PFSK-1 (cell line): ENCODE data around the gene FIBP.

Experiments used
- FOXP2 ChIP-seq: optimal IDR thresholded peaks from 2 replicates; pipeline ENCODE3; 2011; ENCODE audit warnings: borderline replicate concordance, control low read depth, inconsistent platforms; ENCODE audit not compliant: insufficient read depth; ENCODE audit errors: extremely low read length, extremely low read depth
- POLR2AphosphoS5 ChIP-seq: IDR thresholded peaks from 2 replicates; pipeline ENCODE4 v1.6.1; 2012; ENCODE audit warnings: low read depth, mild to moderate bottlenecking, control low read depth, low read length, moderate library complexity
- SIN3A ChIP-seq: IDR thresholded peaks from 2 replicates; pipeline ENCODE4 v1.6.1; 2012; ENCODE audit warnings: mild to moderate bottlenecking, low read length, moderate library complexity, borderline replicate concordance; ENCODE audit not compliant: insufficient read depth
- TAF1 ChIP-seq: IDR thresholded peaks from 2 replicates; pipeline ENCODE4 v1.6.1; 2012; ENCODE audit warnings: low read length, control low read depth, borderline replicate concordance; ENCODE audit not compliant: insufficient read depth
- TF ChIP-seq, protein P1 (sequence below), 2 experiments: IDR thresholded peaks; 2 replicates each; pipeline versions ENCODE4 v1.6.1 to v1.8.0; 2011 to 2012; ENCODE audit warnings: low read depth in 2 of 2, low read length in 2 of 2, control low read depth in 1 of 2, inconsistent platforms in 1 of 2, mild to moderate bottlenecking in 1 of 2, moderate library complexity in 1 of 2; ENCODE audit not compliant: insufficient read depth in 1 of 2

The FIBP gene

DNA sequence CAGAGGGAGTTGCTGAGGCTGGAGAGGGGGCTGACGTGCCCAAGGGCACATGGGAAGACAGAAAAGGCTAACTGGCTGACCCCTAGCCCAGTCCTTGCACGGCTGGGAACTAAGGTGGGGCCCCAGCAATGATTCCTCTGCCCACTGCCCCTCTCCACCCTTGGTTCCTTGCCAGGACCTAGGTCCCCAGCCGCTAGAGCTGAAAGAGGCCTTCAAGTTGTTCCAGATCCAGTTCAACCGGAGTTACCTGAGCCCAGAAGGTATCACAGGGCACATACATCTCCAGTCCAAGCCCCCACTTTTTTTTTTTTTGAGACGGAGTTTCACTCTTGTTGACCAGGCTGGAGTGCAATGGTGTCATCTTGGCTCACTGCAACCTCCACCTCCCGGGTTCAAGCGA, 8.2 kb downstream of the FIBP start:
- TF ChIP-seq SIN3A (no peak), TAF1 (no peak), FOXP2 (no peak), POLR2AphosphoS5 (no peak)
- TF ChIP-seq, protein P1, sequence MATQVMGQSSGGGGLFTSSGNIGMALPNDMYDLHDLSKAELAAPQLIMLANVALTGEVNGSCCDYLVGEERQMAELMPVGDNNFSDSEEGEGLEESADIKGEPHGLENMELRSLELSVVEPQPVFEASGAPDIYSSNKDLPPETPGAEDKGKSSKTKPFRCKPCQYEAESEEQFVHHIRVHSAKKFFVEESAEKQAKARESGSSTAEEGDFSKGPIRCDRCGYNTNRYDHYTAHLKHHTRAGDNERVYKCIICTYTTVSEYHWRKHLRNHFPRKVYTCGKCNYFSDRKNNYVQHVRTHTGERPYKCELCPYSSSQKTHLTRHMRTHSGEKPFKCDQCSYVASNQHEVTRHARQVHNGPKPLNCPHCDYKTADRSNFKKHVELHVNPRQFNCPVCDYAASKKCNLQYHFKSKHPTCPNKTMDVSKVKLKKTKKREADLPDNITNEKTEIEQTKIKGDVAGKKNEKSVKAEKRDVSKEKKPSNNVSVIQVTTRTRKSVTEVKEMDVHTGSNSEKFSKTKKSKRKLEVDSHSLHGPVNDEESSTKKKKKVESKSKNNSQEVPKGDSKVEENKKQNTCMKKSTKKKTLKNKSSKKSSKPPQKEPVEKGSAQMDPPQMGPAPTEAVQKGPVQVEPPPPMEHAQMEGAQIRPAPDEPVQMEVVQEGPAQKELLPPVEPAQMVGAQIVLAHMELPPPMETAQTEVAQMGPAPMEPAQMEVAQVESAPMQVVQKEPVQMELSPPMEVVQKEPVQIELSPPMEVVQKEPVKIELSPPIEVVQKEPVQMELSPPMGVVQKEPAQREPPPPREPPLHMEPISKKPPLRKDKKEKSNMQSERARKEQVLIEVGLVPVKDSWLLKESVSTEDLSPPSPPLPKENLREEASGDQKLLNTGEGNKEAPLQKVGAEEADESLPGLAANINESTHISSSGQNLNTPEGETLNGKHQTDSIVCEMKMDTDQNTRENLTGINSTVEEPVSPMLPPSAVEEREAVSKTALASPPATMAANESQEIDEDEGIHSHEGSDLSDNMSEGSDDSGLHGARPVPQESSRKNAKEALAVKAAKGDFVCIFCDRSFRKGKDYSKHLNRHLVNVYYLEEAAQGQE (IDR thresholded peaks at IDR 0.05; ENCODE audit: insufficient read depth in 1 of 2, low read depth in 2 of 2, low read length in 2 of 2) = no peak

DNA sequence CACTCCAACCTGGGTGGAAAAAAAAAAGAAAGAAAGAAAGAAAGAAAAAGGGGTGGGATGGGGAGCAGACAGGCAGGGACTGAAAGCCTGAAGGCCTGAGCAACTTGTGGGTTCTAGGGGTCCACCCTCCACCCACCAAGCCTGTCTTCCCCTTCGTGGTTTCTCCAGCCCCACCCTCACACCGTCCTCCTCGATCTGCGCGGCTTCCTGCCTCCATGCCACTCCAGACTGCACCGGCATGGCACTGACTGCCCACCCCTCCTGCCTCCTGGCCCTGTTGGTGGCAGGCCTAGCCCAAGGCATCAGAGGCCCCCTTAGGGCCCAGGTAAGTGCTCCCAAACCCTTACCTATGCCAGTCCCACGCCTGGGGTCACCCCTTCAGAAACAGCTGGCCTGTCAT, 8.7 kb downstream of the FIBP start, which contains the start of gene CTSW:
Gene CTSW (plus strand): TSS at position 221 of the 400 bp plus-strand sequence. CDS start 18 bp downstream, at position 239.
- TF ChIP-seq FOXP2 (no peak), TAF1 (no peak), SIN3A (no peak), POLR2AphosphoS5 (no peak)
- TF ChIP-seq, protein P1 (IDR thresholded peaks at IDR 0.05; ENCODE audit: insufficient read depth in 1 of 2, low read depth in 2 of 2, low read length in 2 of 2) = no peak

DNA sequence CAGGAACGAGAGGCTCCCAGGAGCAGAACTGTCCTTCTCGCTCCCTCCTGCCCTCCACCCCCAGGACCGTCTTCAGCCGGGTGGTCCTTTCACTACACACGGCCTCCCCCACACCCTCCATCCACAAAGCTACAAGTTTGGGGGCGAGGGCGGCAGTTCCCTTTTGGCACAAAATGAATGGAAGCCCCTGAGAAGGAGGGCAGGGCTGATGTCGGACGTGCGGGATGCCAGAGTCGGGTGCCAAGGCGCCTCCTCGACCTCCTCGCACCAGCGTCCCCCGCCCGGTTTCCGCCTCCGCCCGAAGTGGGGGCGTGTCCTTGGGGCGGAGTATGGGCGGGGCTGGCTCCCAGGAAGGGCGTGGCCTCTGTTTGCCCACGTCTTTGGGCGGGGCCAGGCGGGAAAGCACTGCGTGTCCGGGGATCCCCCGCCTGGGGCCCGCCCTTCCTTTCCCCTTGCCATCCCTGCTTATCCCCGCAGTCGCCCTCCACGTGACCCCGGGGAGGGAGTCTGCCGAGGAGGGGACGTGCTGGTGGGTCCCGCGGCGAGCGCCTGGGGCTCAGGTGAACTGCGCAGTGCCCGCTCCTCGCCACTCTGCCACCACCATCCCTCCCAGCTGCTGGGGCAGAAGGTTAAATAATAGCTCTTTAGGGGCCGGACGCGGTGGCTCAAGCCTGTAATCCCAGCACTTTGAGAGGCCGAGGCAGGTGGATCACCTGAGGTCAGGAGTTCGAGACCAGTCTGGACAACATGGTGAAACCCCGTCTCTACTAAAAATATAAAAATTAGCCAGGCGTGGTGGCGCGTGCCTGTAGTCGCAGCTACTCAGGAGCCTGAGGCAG, 14.7 kb downstream of the FIBP start:
- TF ChIP-seq FOXP2 = no peak
- TF ChIP-seq SIN3A = 0 out of 2 replicates have a peak, but pooled peaks have one; percentile 11
- TF ChIP-seq POLR2AphosphoS5 = peak; percentile 83
- 0 out of 2 replicates have a peak, but pooled peaks have one; percentile 34 for TF ChIP-seq TAF1
- TF ChIP-seq, protein P1 (IDR thresholded peaks at IDR 0.05; ENCODE audit: insufficient read depth in 1 of 2, low read depth in 2 of 2, low read length in 2 of 2) = no peak

DNA sequence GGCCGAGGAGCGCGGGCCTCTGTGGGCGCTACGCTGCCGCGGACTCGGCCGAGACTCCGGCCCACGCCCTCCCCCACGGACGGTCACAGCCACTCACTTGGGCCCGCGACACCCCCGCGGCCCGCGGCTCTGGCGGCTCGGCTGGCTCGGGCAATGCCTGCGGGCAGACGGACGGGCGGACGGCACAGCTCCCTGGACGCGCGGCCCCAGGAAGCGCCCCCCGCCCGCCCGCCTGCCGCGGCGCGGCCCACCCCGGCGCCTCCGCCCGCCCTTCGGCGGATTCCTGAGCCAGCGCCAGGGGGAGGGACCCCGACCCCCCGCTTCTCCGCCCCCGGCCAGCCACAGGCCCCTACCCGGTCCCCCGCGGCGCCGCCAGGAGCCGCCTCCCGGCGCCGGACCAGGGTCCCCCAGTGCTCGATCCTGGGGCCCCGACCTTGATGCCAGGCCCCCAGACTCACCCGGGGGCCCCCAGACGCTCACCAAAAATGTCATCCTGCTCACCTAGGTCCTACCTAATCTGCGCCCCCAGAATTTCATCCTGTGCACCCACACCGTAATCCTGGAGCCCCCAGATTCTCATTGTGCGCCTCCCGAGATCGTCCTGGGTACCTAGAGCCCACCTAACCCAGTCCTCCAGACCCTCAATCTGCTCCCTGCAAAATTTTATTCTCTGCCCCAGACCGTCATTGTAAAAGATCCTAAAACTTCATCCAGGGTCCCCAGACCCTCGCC, 15.5 kb downstream of the FIBP start, which contains the start of gene EFEMP2:
Gene EFEMP2 (minus strand): TSS at position 215 of the 732 bp plus-strand sequence. CDS start 446 bp downstream, outside the sequence.
- no peak for TF ChIP-seq SIN3A
- TF ChIP-seq TAF1 = no peak
- no peak for TF ChIP-seq FOXP2
- TF ChIP-seq POLR2AphosphoS5 = no peak
- TF ChIP-seq, protein P1 (IDR thresholded peaks at IDR 0.05; ENCODE audit: insufficient read depth in 1 of 2, low read depth in 2 of 2, low read length in 2 of 2) = no peak
